ENCODE data around the gene RIMBP2.
"Not testable (repeated sequence)": the region's sequence is repeated elsewhere in the genome, so short reads cannot be mapped to it uniquely, and the experiment has no call there.

Gene RIMBP2

DNA sequence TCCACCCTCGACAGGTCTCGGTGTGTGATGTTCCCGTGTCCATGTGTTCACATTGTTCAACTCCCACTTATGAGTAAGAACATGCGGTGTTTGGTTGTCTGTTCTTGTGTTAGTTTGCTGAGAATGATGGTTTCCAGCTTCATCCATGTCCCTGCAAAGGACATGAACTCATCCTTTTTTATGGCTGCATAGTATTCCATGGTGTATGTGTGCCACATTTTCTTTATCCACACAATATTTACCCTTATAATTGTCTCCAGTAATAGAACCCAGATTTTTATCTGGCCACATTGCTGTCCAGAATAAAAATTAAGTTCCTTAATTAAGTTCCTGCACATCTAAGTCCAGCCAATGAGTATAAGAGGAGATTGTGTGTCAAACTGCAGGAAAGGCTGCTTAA is 22.3 kb upstream of the RIMBP2 start:
- not testable (repeated sequence) for DNase-seq

DNA sequence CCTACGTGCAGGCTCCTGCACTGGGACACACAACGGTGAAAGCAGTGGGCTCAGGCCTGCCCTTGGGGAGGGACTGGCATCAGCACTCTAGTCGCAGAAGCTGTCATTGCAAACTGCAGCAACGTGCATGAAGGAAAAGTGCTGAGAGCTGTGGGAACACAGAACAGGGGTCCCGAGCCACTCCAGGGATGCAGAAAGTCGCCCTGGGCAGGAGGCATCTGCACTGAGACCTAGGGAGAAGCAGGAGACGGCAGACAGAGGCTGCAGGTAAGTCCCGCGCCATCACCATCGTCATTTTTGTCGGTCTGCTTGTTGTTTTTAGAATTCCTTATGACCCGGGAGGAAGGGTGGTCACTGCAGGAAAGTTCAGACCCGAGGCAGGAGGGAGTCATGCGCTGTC is 21.6 kb upstream of the RIMBP2 start:
- DNase-seq, result no peak

- no peak for DNase-seq
Observed at GRCh38 chr12:130729344-130729743, 13.2 kb upstream of the RIMBP2 start.

GRCh38 chr12:130728158-130729058 is 12.3 kb upstream of the RIMBP2 start:
- DNase-seq, result no peak

DNA sequence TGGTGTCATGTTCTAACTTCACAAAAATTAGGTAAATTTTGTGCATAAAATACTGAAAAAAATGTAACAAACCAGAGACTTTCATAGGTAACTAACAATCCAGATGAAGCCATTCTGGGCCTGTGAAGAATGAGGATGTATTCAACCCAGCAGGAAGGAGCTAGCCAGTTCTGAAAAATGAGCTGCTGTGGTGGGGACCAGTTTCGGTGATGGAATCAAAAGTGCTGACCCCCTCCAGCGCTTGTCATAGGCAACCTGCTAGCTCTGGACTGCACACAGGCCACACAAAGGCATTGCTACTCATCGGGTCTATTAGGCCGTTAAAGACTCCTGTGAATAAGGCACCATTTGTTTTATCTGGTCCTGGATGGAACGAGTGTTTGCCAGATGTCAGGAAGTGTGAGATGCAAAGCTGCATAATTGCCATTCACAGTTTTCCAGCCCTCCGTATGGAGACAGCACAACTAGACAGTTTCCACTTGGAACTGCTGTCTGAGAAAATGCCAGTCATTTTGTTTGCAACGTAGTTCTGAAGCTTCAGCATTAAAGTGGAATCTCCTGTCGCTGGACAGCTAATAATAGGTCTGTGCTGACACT is 3.3 kb upstream of the RIMBP2 start:
- DNase-seq, result no peak

DNA sequence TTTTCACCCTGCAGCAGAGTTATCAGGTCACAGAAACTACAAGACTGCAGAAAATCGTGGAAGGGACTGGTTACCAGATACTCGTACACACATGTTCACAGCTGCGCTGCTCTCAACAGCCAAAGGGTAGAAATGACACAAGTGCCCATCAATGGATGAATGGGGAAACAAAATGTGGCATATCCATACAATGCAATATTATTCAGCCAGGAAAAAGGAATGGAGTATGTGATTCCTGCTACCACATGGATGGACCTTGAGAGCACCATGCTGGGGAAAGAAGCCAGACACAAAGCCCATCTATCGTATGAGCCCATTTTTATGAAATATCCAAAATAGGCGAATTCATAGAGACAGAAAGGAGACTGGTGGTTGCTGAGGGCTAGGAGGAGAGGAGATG is 1.7 kb upstream of the RIMBP2 start:
- no peak for DNase-seq

DNA sequence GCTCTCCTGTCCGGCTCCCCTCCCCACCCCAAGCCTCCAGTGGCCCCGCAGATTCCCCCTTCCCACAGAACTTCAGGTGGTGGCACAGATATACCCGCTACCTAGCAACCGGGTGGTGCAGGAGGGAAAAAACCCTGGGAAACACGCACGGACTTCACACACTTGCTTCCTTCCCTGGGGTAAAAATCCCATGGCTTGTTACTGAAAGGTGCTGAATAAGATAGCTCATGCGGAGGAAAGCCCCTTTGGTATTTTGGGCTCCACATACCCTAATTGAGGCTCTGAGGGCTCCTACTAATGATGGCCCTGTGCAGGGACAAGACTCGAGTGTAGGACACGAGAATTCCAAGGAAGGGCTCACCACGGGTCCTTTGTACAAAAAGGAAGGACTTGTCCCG is 869 bp upstream of the RIMBP2 start:
- DNase-seq, result no peak

DNA sequence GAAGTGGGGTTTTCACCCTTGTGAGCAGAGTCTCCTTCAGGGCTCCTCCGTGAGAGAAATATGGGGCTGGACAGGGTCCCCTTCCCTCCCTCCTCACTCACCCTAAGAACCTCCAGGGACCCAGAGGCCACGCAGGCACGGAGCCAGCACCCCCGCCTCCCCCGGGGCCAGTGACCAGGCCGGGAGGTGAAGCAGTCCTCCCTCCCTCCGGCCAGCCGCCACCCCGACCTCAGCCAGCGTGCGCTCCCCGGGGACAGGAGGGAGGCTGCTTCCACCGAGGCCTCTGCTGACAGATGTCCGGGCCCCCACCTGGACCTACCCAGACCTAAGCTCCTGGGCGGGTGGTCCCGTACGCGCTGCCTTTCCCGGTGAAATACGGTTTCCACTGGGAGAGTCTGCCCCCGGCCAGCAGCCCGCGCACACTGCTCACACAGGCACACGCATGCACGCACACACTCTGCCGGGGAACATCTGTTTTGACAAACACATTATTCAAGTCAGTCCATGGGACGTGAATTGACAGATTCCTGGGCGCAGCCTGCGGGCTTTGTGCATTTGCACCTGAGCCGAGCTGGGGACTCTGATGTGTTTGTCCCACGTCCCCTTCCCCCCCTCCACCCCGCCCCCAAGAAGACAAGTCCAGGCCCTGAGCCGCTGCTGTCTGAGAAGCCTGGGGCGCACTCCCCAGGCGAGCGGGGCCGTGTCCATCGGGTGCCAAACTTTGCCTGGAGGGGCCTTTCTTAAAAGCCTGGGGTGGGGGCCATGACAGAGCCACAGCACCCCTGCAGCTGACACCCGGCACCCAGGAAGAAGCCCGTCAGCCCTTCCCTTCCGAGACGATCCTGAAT is 725 bp downstream of the RIMBP2 start:
- DNase-seq, result no peak

DNA sequence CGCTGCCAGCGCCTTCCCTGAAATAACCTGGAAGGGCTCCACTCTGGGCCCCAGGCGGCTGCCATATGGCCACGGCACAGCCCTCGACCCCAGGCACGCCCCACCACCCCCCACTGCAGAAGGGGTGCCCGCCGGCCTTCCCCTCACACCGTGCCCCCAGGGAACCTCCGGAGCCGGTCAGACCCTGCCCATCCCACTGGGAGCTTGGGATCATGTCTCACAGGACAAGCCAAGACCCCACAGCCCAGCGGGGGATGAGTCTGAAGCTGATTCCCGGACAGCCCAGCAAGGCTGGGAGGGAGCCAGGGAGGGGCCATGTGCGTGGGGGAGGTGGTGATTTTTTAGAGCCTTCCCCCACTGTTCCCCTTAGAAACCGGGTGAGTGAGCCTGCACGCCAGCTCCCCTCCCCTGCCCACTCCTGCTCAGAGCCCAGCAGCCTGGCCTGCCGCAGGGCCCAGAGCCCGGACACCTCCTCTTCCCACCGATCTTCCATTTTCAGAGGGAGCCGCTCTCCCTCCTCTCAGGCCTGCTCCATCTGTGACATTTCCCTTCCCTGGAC is 1.4 kb downstream of the RIMBP2 start:
- no peak for DNase-seq

DNA sequence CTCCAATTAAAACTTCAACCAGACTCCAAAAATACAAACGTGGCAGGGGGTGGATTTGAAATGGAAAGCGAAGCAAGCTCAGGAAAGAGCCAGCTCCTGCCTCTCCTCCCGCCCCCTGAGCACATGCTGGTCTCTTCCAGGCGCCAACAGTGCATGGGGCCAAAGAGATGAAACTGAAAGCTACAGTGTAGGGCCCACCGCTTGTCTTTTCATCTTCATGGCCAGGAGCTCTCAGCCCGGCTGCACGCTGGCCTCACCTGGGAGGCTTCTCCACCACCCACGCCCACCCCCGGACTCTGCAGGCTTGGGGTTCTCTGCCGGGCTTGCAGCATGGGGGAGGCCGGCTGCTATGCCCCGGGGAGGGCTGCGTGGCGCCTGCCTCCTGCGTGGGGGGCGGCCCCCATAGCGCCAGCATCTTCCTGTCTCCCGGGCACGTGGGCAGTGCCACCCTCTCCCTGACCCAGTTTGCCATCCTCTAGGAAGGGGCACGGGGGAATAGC is 2.0 kb downstream of the RIMBP2 start:
- DNase-seq, result no peak

- DNase-seq, result no peak
Observed at GRCh38 chr12:130713581-130713991, 2.5 kb downstream of the RIMBP2 start.

DNA sequence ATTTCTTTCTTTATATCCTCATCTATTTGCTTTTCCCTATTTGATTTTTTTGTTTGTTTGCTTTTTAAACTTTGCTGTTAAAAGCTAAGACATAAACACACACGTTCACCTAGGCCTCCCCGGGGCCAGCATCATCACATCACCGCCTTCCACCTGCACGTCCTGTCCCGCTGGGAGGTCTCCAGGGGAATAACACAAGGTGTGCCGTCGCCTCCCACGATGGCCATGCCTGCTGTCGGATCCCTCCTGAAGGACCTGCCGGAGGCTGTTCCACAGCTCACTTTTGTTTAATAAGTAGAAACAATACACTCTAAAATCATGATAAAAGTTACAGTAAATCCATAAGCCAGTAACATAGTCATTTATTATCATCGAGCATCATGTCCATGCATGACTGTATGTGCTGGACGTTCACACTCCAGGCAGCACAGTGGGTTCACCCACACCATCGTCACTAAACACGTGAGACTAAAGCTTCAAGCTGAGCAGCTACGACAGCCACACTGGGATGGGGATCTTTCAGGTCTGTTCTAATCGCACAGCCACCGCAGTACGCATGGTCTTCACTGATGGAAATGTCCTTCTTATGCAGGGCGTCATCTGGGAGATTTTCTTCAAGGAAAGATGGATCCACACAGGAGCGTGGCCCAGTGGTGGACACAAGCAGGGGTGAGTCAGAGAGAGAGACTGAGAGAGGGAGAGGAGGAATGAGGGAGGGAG is 3.6 kb downstream of the RIMBP2 start:
- DNase-seq, result no peak

GRCh38 chr12:130711756-130712155 is 4.3 kb downstream of the RIMBP2 start:
- no peak for DNase-seq

DNA sequence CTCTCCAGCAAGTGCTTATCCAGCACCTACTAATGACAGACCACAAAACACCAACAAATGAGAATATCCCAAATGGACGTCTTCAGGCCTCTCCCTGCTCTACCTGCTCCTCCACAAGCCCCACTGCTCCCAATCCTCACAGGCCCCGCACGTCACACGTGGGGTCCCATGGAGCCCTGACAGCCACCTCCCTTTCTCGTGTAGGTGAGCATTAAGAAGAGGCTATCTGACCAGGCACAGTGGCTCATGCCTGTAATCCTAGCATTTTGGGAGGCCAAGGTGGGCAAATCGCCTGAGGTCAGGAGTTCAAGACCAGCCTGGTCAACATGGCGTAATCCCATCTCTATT is 5.4 kb downstream of the RIMBP2 start:
- no peak for DNase-seq

DNA sequence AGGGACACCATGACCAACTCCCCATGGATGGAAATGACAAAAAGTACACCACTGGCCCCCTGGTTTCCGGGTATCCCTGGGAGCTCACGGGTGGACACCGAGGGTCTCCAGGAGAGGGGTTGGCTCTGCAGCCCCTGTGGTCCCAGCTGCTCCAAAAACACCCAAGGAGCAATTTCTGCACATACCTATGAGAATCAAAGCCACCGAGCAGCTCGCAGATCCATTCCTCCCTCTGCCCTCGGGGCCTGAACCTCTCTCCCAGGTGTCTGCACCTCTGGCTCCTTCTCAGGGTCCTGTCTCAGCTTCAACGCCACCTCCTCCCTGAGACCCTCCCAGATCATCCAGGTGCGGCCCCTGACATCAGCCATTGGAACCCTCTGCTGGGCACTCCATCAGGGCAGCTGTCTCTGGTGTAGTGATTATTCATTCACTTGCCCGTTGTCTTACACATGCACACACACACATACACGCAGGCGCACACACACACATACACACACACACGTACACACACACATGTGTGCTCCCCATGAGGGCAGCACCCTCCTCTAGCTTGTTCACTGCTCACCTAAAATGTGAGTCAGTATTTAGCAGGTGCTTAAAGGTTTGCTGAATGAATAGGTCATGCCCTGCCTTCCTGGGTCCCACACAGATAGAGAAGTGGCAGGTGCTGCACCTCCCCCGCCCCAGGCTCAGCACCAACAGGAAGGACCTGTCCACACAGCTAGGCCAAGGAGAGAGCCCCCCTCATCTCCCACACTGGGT is 5.9 kb downstream of the RIMBP2 start:
- no peak for DNase-seq

DNA sequence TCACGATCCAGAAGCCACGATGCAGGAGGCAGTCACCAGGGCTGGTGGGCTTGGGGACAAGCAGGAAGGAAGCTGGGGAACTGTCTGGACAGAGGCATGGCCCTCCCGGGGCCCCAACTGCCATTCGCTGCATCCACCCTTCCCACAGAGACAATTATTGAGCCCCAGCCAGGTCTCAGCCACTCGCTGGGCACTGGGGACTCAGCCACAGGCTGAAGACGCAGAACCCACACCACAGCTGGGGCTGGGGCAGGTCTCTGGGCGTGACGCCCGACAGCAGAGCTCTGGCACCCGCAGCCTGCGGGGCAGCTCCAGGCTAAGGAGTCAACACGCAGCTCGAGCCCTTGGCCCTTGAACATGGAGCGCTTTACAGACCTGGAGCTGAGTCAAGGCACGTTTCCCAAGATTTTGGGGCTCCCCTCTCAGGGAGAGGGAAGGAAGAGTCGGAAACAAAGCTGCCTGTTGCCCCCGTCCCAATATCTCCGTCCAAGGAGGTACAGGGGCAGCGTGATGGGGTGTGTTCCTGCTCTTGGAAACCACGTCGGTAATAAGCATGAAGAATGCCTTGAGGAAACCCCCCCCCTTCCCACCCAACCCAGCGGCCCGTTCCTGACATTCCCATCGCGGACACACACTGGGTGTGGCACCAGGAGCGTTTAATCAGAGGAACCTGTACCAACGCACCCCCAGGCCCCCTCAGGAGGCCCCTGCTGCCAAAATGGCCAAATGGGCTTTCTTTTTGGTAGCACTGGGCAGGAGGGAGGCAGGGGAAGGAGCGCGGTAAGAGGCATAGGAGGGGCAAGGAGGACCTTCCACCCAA is 6.7 kb downstream of the RIMBP2 start:
- no peak for DNase-seq

GRCh38 chr12:130708648-130709047 is 7.5 kb downstream of the RIMBP2 start:
- DNase-seq, result no peak

DNA sequence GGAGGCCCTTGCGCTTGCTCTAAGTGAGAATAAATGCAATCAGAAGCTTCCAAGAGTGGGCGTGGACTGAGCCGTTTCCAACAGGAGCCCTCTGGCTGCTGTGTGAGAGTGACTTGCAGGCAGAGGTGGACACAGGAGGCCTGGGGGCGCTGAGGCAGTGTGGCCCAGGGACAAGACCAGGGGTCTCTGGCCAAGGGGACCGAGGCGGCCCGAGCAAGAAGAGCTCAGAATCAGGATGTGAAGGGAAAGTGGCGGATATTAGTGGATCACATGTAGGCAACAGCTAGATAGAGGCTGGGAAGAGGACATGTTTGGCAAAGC is 8.6 kb downstream of the RIMBP2 start:
- DNase-seq, result no peak

- no peak for DNase-seq
Observed at GRCh38 chr12:130706885-130707570, 9.1 kb downstream of the RIMBP2 start.

DNA sequence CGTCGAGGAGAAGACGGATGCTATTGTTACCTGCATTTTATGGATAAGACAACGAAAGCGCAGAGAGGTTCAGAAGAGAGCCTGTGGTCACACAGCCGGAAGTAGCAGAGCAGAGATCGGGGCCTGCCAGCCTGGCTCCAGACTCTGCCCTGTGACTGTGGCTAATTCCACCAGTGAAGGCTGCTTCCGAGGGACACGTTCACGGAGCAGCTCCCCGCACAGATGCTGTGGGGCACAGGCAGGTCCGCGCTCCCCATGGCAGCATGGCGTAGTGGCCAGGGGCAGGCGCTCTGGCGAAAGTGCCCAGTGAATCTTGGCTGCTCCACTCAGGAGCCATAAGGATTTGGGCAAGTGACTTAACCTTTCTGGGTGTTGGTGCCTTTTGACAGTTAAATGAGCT is 9.8 kb downstream of the RIMBP2 start:
- DNase-seq, result no peak
